Choroid plexus epithelial cell (primary cell): ENCODE measurements around the gene KDM4C.
A peak's percentile ranks its signal among the peaks of the same experiment; 100 is the strongest.

Source experiments
- DNase-seq: peaks from one replicate; pipeline ENCODE4 v3.0.0-alpha.2; 2010; ENCODE audit warnings: low read depth
- H3K4me3 ChIP-seq: 2 replicates; pipeline ENCODE4 v1.5.1; 2011; ENCODE audit warnings: low read depth, mild to moderate bottlenecking, control low read depth, low read length, moderate library complexity
- CTCF ChIP-seq: conservative IDR thresholded peaks from 2 replicates; pipeline ENCODE4 v1.5.1; 2011; ENCODE audit warnings: low read depth, mild to moderate bottlenecking, control low read depth, inconsistent platforms, low read length, moderate library complexity

KDM4C gene

GRCh38 chr9:7089406-7090193 lies 331.8 kb downstream of the KDM4C start:
- no peak overlapping the region for H3K4me3 ChIP-seq
- DNase-seq = no peak
- TF ChIP-seq CTCF = no peak

GRCh38 chr9:7093040-7093439 lies 335.3 kb downstream of the KDM4C start:
- no peak overlapping the region for H3K4me3 ChIP-seq
- no peak for TF ChIP-seq CTCF
- no peak for DNase-seq

GRCh38 chr9:7094052-7094451 lies 336.3 kb downstream of the KDM4C start:
- peak; percentile 59 for TF ChIP-seq CTCF
- H3K4me3 ChIP-seq = no peak overlapping the region
- DNase-seq = peak; percentile 50

GRCh38 chr9:7094576-7094975 lies 336.8 kb downstream of the KDM4C start:
- no peak for DNase-seq
- no peak for TF ChIP-seq CTCF
- H3K4me3 ChIP-seq = no peak overlapping the region

GRCh38 chr9:7095058-7095457 lies 337.3 kb downstream of the KDM4C start:
- no peak for TF ChIP-seq CTCF

GRCh38 chr9:7097040-7097715 lies 339.4 kb downstream of the KDM4C start:
- no peak overlapping the region for H3K4me3 ChIP-seq
- DNase-seq = no peak
- TF ChIP-seq CTCF = no peak

More at GRCh38 chr9:7095058-7095457, 337.3 kb downstream of the KDM4C start:
- H3K4me3 ChIP-seq = no peak overlapping the region
- no peak for DNase-seq
